ENCODE measurements around the gene SERGEF. TPM values are rescaled to one million over a fixed set of nuclear protein-coding genes. Genes with fewer than 3 reads are reported as not detected.

The SERGEF gene
- total and polyA plus RNA-seq, 2 experiments from 2014 or later: 29.8 to 64.0 TPM

- Histone ChIP-seq H3K36me3 (no peaks in the 10 kb centered on the region), H3K9me3 (ENCODE audit: low read depth) (no peaks in the 10 kb centered on the region), H3K27me3 (no peaks in the 10 kb centered on the region), H3K4me3 (no peak overlapping the region), H3K27ac (no peak overlapping the region), H3K4me1 (ENCODE audit: low read depth) (no peaks in the 10 kb centered on the region)
- TF ChIP-seq CTCF (IDR thresholded peaks at IDR 0.05; ENCODE audit: low read depth, low read length): no peak
- no peak for DNase-seq (ENCODE audit: low read depth in 1 of 2, low spot score in 1 of 2)
Observed at GRCh38 chr11:17781626-17782025, 231.2 kb downstream of the SERGEF start.

- no peaks in the 10 kb centered on the region for H3K4me1 ChIP-seq (ENCODE audit: low read depth)
- no peak overlapping the region for H3K27ac ChIP-seq
- no peaks in the 10 kb centered on the region for H3K36me3 ChIP-seq
- TF ChIP-seq CTCF (IDR thresholded peaks at IDR 0.05; ENCODE audit: low read depth, low read length): no peak
- no peaks in the 10 kb centered on the region for H3K27me3 ChIP-seq
- no peak for DNase-seq (ENCODE audit: low read depth in 1 of 2, low spot score in 1 of 2)
- no peak overlapping the region for H3K4me3 ChIP-seq
- H3K9me3 ChIP-seq (ENCODE audit: low read depth): no peaks in the 10 kb centered on the region
Observed at GRCh38 chr11:17781221-17781620, 231.6 kb downstream of the SERGEF start.

- Histone ChIP-seq H3K27ac (no peak overlapping the region), H3K36me3 (no peaks in the 10 kb centered on the region), H3K4me1 (ENCODE audit: low read depth) (no peaks in the 10 kb centered on the region), H3K4me3 (no peak overlapping the region), H3K27me3 (no peaks in the 10 kb centered on the region), H3K9me3 (ENCODE audit: low read depth) (no peaks in the 10 kb centered on the region)
- no peak for TF ChIP-seq CTCF (IDR thresholded peaks at IDR 0.05; ENCODE audit: low read depth, low read length)
- DNase-seq (ENCODE audit: low read depth in 1 of 2, low spot score in 1 of 2): no peak
Observed at GRCh38 chr11:17780668-17781067, 232.2 kb downstream of the SERGEF start.

- no peak for TF ChIP-seq CTCF (IDR thresholded peaks at IDR 0.05; ENCODE audit: low read depth, low read length)
- no peak overlapping the region for H3K27ac ChIP-seq
- H3K4me1 ChIP-seq (ENCODE audit: low read depth): no peaks in the 10 kb centered on the region
- no peak overlapping the region for H3K4me3 ChIP-seq
- no peaks in the 10 kb centered on the region for H3K9me3 ChIP-seq (ENCODE audit: low read depth)
- H3K36me3 ChIP-seq: no peaks in the 10 kb centered on the region
- no peak for DNase-seq (ENCODE audit: low read depth in 1 of 2, low spot score in 1 of 2)
- H3K27me3 ChIP-seq: no peaks in the 10 kb centered on the region
Observed at GRCh38 chr11:17779861-17780594, 232.8 kb downstream of the SERGEF start.

GRCh38 chr11:17778956-17779860 lies 233.6 kb downstream of the SERGEF start:
- Histone ChIP-seq H3K27me3 (no peaks in the 10 kb centered on the region), H3K36me3 (no peaks in the 10 kb centered on the region), H3K9me3 (ENCODE audit: low read depth) (no peaks in the 10 kb centered on the region), H3K27ac (no peak overlapping the region), H3K4me3 (no peak overlapping the region), H3K4me1 (ENCODE audit: low read depth) (no peaks in the 10 kb centered on the region)
- no peak for DNase-seq (ENCODE audit: low read depth in 1 of 2, low spot score in 1 of 2)
- no peak for TF ChIP-seq CTCF (IDR thresholded peaks at IDR 0.05; ENCODE audit: low read depth, low read length)

Measured in cardiac muscle cell (in vitro differentiated cells and primary cell).